ENCODE data around the gene BCR.

The BCR gene

DNA sequence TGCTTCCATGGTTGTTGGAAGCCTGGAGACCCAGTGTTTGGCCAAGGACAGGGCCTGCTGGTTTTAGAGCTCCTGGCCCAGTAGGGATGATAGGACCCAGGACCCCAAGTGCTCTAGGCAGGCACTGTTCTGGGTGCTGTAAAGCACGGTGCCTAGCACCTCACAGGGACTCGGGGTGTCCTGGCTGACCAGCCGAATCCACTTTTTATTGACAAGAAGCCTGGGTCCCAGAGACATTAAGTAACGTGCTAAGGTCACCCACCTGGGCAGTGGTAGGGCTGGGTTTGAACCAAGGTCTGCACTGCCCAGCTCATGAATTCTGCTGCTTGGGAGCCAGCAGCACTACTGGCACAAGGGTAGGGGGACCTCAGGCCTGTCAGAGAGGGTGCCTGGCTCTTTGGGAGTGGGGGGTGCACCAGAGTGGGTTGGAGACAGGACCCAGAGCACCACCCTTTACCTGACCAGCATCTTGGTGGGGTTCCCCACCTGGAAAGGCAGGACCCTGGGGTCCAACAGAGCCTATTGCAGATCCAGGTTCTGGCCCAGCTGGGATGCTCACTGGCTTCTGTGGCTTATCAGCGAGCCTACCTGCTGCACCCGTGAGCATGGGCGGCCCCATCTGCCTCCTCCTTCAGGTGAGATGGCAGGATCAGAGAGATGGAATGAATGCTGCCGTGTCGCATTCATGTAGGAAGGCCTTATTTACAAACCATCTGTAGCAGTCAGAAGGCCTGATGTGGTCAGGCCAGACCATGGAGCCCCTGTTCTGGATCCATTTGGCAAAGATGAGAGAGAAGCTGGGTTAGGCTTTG lies 52.0 kb downstream of the BCR start:
- DNase-seq, result no peak

DNA sequence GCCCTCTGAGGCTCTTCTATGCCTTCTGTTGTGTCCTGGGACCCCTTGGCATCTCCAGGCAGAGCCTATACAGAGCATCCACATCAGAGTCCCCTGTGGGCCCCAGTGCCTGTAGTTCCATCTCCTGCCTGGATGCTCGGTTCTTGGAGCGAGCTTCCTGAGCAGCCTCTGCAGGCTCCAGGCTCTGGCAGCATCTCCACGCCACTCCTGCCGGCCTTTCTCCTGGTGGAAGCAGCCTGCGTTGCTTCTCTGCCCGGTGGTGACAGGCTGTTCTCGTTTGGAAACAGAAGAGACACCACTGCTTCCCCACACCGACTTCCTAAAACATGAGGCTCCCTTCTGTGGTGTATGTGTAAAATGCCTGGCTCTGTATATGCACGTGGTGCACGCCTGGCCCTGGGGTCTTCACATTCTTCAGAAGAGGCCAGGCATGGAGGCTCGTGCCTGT lies 52.8 kb downstream of the BCR start:
- no peak for DNase-seq

DNA sequence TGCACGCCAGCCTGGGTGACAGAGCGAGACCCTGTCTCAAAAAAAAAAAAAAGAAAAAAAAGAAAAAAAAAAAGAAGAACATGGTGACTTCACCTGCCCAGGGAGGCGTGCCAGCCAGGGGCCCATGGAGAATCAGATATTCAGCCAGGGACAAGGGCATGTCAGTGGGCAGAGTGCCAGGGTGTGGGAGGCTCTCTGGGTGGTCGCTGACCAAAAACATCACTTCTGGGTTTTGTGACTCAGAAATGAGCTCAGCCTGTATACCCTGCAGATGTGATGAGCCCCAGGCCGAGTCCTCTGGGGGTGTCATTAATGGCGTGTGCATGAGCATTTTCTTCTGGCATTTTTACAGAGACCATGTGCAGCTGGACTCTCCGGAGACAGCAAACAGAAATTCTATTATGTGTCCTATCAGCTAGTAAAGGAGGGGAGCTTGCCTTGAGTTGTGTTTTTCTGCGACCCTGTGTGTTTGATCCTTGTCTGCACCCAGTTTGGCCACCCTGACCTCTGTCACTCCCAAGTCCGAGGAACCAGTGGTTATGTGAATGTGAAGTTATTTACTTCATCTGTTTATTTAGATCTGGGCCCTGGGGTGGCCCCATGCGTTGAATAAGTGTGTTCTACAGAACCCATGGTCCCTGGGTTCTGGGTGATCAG lies 53.6 kb downstream of the BCR start:
- DNase-seq, result peak; percentile 92

DNA sequence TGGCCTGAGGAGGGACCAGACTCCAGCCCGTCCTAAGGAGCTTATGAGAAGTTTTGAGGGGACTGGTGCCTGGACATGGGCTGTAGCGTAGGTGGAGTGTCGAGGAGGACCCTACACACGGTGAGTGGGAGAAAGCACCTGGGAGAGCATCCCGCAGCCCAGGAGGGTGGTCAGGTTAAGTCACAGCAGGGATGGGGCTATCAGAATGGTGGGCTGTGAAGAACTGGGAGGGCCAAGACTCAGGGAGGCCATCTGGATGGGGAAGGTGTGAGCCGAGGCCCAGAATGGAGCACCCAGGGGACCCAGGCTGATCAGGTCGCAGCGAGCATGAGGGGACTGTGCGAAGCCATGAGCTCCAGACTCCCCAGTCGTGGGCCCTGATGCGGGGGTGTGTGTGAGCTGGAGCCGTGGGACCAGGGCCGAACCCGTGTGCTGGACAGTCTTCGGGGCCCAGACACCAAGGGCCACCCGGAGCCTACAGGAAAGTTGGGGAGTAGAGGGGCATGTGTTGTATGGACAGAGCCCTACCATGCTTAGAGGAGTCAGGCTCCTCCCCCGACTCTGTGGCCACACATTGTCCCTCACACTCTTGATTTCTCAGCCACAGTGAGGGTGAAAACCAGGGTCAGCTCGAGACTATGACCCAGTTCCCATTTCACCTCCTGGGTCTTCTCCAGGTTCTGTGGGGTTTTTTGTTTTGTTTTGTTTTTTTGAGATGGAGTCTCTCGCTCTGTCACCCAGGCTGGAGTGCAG lies 54.3 kb downstream of the BCR start:
- no peak for DNase-seq

DNA sequence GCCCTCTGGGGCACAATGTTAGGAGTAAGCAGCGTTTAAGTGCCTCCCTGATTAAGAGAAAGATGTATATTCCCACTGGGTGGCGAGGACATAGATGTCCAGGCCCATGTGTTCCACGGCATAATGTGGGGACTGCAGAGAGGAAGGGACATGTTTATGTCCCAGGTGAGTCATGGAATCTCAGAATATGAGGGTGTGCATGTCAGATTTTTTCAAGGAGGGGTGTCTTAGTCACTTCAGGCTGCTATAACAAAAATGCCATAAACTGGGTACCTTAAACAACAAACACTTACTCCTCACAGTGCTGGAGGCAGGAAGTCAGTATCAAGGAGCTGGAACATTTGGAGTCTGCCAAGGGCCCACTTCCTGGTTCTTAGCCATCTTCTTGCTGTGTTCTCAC lies 55.1 kb downstream of the BCR start:
- no peak for DNase-seq

DNA sequence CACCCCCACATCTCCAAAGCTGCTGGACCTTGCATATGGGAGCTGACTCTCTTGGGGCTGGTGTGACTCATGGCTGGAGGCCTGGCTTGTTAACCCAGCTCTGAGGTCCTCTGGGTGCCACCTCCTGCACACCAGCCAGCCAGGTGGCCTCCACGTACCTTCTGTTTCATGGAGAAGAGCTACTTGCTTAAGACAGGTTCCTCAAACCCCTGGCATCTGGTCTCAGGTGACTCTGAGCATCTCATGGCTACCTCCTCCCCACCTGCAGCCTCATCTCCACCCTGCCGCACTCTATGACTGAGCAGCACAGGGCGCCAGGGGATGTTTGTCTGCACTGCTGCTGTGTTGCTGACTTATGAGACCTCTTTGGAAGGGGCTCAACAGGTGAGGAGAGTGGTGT lies 55.7 kb downstream of the BCR start:
- no peak for DNase-seq

DNA sequence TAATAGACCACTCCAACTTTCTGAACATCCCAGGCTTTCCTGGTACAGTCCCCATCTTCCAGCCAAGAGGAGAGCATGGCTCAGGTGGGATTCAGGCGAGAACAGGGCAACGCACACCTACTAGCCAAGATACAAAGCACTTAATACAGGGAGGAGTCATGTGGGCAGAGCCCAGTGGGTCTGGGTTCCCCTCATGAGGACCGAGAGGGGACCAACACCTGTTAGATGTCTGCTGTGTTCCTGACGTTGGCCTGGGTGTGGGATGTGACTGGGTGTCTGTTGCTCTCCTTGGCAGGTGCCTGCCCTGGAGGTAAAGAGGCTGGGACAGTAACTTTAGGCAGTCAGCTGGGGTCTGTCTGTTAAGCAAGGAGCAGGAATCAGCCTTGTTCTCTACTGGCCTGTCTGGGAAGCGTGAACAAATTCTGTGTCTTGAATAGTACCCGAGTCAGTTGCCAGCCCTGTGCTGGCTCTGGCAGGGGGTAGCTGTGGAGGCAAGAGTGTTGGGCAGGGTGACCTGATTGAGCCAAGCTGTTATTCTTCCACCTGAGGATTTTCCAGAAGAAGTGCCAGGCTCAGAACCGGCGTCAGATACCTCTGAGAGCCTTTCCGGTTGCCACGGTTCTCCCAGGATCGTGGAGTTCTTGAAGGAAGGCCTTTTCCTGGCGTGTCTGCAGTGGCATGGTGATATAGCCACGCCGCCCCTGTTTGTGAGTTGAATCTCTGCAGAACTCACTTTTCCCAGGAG lies 56.3 kb downstream of the BCR start:
- no peak for DNase-seq

DNA sequence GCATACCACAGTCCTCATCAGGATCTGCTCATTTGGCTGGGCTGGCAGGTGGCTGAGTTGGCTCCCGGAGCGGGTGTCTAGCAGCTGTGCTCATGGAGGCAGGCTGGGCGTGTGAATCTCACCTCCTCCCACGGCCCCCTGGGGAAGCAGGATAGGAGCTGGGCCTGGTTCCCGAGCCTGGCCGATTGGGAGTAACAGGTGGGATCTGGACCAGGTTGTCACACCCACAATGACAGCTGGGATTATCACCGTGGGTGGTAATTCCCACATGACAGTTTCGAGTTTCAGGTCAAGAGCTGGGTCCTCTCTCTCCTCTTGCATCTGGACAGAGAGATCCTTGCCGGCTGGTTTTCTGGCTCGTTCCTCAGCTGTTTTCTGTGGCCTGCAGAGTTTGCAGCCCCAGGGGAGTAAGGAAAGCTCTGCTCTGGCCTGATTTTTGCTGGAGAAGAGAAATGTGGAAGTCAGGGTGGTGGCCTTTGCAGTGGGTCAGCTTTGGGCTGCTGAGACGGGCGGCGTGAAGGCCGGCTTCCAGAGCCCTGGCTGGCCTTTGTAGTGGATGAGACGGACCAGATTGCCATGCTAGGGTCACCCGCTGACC lies 57.0 kb downstream of the BCR start:
- no peak for DNase-seq

DNA sequence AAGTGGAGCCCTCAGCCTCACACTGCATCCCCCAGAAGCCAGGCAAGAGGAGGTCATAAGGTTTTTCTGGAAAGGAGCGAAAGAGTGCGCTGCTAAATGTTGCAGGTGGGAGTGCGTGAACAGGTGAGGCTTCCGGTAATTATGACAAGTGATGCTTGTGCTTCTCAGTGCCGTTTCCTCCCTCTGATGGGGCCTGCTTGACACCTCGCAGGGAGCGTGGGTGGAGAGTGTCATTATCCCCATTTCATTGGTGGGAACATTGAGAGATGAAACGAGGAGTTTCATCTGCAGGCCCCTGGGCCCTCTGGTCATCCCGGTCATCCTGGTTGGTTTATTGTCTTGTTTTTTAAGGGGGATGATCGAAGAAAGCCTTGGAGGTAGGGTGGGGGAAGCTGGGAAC lies 57.5 kb downstream of the BCR start:
- peak; percentile 65 for DNase-seq

DNA sequence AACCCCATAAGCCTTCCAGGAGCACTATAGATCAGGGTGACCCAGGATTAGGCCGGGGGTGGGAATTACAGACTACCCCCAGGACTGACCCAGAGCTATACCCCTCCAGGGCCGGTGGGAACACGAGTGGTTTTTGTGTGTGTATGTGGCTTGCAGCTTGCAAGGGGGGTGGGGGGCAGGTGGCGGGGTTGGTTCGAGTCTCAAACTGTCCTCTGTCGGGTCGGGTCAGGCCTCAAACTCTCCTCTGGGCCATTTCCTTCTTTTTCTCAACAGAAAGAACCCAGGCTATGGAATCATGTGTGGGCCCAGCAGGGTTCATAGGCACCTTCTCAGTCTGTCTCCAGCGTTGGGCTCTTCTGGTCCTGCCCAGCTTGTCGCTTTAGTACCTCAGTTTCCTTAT lies 58.4 kb downstream of the BCR start:
- DNase-seq, result no peak

DNA sequence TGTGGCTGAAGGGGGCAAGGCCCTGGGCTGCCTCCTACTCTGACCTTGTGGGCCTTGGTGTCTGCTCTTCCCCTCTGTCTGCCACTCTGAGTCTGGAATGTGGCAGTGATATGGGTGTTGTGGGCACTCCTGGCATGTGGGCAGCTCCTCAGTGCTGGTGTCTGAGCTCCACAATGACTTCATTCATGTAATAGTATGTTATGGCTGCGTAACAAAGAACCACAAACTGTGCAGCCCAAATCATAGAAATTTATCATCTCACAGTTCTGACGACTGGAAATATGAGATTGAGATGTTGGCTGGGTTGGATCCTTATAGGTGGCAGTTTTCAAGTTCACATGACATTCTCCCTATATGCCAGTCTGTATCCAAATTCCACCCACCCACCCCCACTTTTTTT lies 59.1 kb downstream of the BCR start:
- no peak for DNase-seq

DNA sequence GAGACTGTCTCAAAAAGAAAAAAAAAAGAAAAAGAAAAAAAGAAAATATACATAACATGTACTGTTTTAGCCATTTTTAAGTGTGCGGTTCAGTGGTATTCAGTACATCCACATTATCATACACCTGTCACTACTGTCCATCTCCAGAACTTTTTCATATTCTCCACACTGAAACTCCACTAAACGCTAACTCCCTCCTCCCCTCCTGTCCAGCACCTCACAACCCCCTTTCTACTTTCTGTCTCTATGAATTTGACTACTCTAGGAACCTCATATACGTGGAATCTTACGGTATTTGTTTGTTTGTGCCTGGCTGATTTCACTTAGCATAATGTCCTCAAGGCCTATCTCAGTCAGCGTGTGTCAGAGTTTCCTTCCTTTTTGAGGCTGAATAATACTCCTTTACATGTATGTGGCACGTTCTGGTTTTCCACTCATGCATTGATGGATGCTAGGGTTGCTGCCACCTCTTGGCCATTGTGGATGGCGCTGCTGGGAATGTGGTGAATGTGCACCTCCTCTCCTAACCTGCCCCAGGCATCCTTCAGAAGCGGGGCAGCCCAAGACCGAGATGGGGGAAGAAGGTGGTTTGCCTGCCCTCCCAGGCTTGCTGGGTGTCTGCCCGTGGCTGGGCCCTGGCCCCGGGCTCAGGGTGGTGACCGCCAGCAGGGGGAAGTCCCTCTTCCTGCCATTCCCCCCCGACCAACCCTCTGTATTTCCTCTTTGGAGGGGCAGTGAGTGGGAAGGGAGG lies 60.5 kb downstream of the BCR start:
- peak; percentile 43 for DNase-seq

DNA sequence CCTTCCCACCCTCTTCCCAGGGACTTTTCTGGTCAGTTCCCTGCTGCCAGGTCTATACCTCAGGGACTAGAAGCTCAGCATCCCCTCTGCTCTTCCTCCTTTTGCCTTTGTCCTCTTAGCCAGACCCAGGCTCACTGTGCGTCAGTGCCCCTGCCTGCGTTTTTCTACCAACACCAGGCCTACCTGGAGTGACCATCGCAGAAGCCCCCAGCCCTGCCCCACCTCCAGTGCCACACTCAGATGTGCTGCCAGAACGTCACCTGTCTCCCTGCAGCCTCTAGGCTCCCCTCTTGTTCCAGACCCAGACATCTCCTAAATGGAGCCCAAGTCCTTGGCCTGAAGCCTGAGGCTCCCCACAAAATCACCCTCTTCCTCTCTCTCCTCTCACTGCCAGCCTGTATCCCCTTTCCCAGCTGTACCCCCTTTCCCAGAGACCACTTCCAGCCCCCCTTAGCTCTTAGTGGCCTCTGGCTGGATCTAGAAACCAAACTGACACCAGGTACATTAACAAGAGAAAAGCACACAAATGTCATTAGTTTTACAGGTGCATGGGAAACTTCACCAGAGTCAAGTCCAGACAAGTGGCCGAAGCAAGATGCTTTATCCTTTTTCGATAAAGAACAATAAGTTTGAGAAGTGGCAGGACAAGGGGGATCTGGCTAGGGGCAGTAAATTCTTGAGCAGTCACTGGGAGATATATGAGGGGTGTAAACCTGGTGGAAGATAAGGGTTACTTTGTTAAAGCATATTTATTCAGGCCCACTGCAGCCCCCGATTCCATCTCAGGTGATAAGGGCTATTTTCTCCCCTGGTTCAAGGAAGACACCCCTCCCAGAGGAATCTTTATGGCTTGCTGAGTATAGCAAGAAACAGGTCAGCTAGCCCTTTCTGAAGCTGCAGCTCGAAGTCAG lies 61.5 kb downstream of the BCR start:
- DNase-seq, result no peak

DNA sequence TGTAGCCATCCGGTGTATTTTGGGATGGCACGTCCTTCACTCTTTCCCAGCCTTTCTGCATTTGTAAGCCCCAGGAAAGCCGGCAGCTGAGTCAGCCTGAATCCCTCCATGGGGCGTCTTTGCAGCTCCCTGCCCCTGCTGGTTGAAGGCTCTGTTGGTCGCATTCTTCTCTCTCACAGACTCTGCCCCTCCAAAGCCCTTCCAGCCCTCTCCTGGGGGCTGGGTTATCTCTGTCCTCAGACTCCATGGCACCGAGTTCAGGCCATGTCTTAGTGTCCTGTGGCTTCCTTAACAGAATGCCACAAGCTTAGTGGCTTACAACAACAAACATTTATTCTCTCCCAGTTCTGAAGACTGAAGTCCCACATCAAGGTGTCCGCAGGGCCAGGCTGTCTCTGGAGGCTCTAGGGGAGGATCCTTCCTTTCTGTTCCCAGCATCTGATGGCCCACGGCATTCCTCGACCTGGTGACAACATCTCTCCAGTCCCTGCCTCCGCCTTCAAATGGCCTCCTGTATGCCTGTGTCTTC lies 62.2 kb downstream of the BCR start:
- DNase-seq, result peak; percentile 41

DNA sequence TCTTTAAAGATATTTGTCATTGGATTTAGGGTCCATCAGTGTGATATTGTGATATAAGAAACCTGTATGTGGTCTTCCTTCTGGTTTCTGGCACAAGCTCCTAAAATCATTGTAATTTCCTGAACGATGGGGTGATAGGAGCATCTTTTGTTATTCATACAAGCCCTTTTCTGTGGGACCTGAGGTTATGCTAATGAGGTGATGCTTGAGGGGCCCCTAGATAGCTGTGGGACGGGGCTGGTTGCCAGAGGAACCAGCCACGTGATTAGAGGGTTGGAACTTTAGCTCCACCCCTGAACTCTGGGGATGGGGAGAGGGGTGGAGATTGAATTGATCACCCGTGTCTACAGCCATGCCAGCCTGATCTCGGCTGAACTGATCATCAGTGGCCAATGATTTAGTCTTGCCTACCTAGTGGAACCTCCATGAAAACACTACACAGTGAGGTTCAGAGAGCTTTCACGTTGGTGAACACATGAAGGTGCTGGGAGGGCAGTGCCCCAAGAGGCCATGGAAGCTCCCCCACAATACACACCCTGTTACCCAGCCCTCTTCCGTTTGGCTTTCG lies 62.8 kb downstream of the BCR start:
- DNase-seq, result peak; percentile 79

DNA sequence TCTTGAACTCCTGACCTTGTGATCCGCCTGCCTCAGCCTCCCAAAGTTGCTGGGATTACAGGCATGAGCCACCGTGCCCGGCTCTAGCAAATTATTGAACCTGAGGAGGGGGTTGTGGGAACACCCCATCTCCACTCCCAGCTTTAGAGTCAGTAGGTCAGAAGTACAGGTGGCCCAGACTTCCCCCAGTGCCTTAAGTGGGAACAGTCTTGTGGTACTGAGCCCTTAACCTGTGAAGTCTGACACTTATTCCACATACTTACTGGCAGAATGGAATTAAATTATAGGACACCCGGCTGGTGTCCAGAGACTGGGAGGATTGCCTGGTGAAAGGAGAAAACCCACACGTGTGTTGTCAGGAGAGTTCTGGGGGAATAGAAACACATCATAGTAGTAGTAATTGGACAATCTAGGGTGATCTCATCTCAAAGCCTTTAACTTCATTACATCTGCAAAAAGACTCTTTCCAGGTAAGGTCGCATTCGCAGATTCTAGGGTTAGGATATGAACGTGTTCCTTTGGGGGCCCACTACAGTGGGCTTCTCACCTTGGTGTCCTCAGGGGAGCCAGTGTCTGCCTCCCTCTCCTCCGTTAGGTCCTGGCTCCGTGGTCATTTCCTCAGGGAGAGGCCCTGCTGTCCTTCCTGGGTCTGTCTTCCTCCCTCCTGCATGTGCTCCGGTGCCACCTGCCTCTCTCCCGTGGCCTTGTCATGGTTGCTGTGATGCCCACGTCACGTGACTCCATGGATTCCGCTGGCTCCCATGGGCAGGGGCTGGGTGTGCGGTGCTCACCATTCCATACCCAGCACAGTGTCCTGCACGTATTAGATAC lies 63.8 kb downstream of the BCR start:
- no peak for DNase-seq

DNA sequence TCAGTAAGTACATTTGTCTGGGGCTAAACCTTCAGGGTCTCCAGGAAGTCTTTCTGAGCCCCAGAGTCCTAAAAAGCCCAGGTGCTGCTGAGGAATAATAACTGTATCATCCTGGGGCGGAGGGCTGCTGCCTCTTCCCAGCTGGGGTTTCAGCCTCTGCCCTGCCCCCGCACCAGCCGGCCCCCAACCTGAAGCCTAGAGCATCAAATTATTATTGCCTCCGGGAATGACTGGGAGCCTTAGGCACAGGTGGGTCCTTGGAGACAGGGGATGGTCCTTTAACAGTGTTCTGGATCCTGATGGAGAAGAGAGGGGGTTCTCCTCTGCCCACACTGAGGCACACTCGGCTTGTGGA lies 64.4 kb downstream of the BCR start:
- DNase-seq, result no peak

DNA sequence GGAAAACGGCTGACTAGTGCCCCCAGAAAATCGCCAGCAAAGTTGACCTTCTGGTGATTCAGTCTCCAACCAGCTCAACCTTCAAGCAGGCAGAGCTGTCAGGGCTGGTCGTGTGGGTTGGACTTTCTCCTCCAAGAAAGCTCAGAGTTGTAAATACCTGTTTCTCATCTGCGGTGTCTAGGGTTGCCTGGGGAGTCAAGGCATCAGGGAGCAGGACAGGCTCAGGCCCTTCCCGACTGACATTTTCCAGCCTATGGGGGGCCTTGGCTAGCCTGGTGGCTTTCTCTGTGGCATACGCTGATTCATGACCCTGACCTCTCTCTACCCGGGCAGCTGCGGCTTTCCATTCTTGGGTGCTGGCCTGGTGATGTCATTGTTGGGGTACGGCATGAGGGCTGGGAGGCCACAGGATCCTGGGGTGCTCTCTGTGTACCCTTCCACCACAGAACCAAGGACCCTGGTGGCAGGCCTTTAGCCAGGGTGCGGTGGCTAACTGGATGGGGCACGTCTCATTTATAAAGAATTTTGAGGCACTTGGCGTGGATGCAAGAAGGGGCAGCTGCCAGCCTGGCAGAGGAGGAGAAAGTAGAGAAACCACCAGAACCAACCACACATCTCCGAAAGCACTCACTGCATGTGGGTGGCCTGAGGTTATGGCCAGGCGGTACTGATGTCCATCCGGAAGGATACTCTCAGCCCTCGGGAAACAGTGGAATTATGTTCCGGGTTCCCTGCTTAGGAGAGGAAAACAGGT lies 64.9 kb downstream of the BCR start:
- peak; percentile 34 for DNase-seq

DNA sequence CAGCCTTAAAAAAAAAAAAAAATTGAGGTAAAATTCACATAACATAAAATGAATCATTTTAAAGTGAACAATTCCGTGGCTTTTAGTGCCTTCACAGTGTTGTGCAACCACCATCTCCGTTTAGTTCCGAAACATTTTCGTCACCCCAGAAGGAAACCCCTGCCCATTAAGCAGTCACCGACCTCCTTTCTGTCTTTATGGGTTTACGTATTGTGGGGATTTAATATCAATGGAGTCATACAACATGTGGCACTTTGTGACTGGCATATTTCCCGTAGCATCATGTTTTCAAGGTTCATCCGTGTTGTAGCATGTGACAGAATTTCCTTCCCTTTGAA lies 65.5 kb downstream of the BCR start:
- DNase-seq, result no peak

Measured in stimulated activated CD8-positive, alpha-beta memory T cell treated with anti-CD3 and anti-CD28 coated beads, Interleukin-4, amount 100 ng/mL, for 48 hours (primary cell).